OCI-LY1 (cell line): Measurements from ENCODE around the gene LMO2.

ENCODE experiments used
- EZH2 ChIP-seq: fragments of 200-600 bp; sonication (generic), shearing (Covaris generic); IDR thresholded peaks from 2 replicates; pipeline ENCODE4 v1.8.0; 2017; ENCODE audit warnings: borderline replicate concordance, mixed run types, mild to moderate bottlenecking, antibody characterized with exemption, low read length, moderate library complexity, mixed read lengths
- TF ChIP-seq, protein P1 (sequence below): fragments of 200-600 bp; sonication (generic), shearing (Covaris generic); IDR thresholded peaks from 2 replicates; pipeline ENCODE4 v1.5.1; 2017; ENCODE audit warnings: mild to moderate bottlenecking, antibody characterized with exemption, low read length, moderate library complexity, mixed read lengths

- no peak for TF ChIP-seq EZH2
- TF ChIP-seq, protein P1, sequence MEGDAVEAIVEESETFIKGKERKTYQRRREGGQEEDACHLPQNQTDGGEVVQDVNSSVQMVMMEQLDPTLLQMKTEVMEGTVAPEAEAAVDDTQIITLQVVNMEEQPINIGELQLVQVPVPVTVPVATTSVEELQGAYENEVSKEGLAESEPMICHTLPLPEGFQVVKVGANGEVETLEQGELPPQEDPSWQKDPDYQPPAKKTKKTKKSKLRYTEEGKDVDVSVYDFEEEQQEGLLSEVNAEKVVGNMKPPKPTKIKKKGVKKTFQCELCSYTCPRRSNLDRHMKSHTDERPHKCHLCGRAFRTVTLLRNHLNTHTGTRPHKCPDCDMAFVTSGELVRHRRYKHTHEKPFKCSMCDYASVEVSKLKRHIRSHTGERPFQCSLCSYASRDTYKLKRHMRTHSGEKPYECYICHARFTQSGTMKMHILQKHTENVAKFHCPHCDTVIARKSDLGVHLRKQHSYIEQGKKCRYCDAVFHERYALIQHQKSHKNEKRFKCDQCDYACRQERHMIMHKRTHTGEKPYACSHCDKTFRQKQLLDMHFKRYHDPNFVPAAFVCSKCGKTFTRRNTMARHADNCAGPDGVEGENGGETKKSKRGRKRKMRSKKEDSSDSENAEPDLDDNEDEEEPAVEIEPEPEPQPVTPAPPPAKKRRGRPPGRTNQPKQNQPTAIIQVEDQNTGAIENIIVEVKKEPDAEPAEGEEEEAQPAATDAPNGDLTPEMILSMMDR: no peak
Measured at GRCh38 chr11:33880979-33881378, 10.9 kb downstream of the LMO2 start.
